ENCODE results near the gene FGR.

- no peak for TF ChIP-seq EZH2 (IDR thresholded peaks at IDR 0.05; ENCODE audit: low read depth)
- no peak for TF ChIP-seq CTCF (conservative IDR thresholded peaks at IDR 0.05)
Observed at GRCh38 chr1:27563341-27563590, 71.7 kb downstream of the FGR start.

Measured in PC-9 (cell line).